HepG2 (cell line): ENCODE measurements around the gene BCDIN3D.

Experiments
- FOXA1 ChIP-seq, 2 experiments: fragments of 450-650 bp in 1 of 2; sonication (generic) in 1 of 2; formaldehyde crosslinking in 1 of 2; IDR thresholded peaks; 2 replicates each; pipeline versions ENCODE4 v1.4.0 to v1.6.1; 2016 to 2020; ENCODE audit warnings: missing genetic modification reagents in 1 of 2
- TF ChIP-seq, protein P1 (sequence below), 2 experiments: sonication (generic) in 1 of 2; formaldehyde crosslinking in 1 of 2; IDR thresholded peaks; 2 replicates each; pipeline versions ENCODE4 v1.5.1 to v1.6.1; 2011 to 2020; ENCODE audit warnings: borderline replicate concordance in 1 of 2, low read depth in 1 of 2, low read length in 1 of 2, mild to moderate bottlenecking in 1 of 2, missing genetic modification reagents in 1 of 2, moderate library complexity in 1 of 2

DNA sequence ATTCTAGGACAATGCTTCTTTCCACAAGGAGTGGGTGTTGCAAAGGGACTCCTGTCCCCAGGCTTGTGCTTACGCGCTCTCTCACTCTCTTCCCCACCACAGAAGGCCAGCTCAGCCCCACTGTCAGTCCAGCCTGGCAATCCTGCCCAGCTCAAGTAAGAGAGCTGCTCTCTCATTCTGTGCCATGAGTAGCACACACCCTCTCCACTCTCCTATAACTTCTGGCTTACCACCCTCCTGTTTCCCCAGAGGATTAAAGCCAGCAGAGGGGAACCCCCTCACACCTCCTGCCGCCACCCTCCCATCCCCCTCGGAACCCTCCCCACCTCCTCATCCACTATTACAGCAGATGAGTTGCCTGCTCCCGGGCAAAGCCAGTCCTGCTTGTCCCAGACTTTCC, 31.8 kb downstream of the BCDIN3D start:
- TF ChIP-seq, protein P1, sequence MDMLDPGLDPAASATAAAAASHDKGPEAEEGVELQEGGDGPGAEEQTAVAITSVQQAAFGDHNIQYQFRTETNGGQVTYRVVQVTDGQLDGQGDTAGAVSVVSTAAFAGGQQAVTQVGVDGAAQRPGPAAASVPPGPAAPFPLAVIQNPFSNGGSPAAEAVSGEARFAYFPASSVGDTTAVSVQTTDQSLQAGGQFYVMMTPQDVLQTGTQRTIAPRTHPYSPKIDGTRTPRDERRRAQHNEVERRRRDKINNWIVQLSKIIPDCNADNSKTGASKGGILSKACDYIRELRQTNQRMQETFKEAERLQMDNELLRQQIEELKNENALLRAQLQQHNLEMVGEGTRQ (IDR thresholded peaks at IDR 0.05; ENCODE audit: low read depth, low read length), result no peak
- TF ChIP-seq, protein P1 (CRISPR knock-in tag; IDR thresholded peaks at IDR 0.05; ENCODE audit: borderline replicate concordance), result no peak
- TF ChIP-seq FOXA1 (IDR thresholded peaks at IDR 0.05) (no peak), FOXA1 (CRISPR knock-in tag; IDR thresholded peaks at IDR 0.05) (no peak)
